SH-SY5Y (cell line): ENCODE measurements around the gene ANKRD12.

Source experiments
- GATA2 ChIP-seq: IDR thresholded peaks from 2 replicates; pipeline ENCODE4 v1.6.1; 2011; ENCODE audit warnings: mild to moderate bottlenecking, low read depth, low read length
- GATA3 ChIP-seq: IDR thresholded peaks from 2 replicates; pipeline ENCODE4 v1.6.1; 2011; ENCODE audit warnings: low read depth, mild to moderate bottlenecking, low read length, moderate library complexity

- TF ChIP-seq GATA3: no peak
- TF ChIP-seq GATA2: no peak
These were observed 103.1 kb downstream of the ANKRD12 start for GRCh38 chr18:9239720-9240119.
